CD4-positive, alpha-beta T cell treated with Interferon gamma for 1 hour (primary cell): ENCODE results near the gene TSHZ1.

Experiments
- DNase-seq: peaks from one replicate; pipeline ENCODE4 v3.0.0-alpha.2; 2020

Gene TSHZ1, protein sequence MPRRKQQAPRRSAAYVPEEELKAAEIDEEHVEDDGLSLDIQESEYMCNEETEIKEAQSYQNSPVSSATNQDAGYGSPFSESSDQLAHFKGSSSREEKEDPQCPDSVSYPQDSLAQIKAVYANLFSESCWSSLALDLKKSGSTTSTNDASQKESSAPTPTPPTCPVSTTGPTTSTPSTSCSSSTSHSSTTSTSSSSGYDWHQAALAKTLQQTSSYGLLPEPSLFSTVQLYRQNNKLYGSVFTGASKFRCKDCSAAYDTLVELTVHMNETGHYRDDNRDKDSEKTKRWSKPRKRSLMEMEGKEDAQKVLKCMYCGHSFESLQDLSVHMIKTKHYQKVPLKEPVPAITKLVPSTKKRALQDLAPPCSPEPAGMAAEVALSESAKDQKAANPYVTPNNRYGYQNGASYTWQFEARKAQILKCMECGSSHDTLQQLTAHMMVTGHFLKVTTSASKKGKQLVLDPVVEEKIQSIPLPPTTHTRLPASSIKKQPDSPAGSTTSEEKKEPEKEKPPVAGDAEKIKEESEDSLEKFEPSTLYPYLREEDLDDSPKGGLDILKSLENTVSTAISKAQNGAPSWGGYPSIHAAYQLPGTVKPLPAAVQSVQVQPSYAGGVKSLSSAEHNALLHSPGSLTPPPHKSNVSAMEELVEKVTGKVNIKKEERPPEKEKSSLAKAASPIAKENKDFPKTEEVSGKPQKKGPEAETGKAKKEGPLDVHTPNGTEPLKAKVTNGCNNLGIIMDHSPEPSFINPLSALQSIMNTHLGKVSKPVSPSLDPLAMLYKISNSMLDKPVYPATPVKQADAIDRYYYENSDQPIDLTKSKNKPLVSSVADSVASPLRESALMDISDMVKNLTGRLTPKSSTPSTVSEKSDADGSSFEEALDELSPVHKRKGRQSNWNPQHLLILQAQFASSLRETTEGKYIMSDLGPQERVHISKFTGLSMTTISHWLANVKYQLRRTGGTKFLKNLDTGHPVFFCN (N-terminal part only)

GRCh38 chr18:75210274-75211001 is at the start of gene TSHZ1:
TSHZ1 (plus strand) TSS chr18:75210797; CDS start chr18:75211877, 1,080 bp downstream.
- DNase-seq, result peak; percentile 62

- peak; percentile 40 for DNase-seq
Measured at GRCh38 chr18:75161256-75162028, 49.2 kb upstream of the TSHZ1 start.

DNA sequence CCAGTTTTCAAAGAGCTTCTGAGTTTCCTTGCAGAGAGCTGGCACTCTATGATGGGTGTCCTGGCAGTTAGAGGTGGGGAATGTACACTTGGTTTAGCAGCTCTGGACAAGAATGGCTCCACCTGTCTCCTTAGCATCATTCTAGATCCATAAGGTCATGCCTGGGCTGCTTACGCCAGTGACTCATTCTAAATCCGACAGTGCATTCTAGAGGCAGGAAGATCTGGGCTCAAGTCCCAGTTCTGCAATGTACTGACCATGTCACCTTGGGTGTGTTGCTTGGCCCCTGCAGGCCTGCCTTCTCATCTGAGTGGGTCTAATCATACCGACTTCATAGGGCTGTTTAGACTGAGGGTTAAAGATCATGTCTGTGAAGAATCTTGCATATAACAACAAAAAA is 48.1 kb upstream of the TSHZ1 start:
- DNase-seq, result no peak

DNA sequence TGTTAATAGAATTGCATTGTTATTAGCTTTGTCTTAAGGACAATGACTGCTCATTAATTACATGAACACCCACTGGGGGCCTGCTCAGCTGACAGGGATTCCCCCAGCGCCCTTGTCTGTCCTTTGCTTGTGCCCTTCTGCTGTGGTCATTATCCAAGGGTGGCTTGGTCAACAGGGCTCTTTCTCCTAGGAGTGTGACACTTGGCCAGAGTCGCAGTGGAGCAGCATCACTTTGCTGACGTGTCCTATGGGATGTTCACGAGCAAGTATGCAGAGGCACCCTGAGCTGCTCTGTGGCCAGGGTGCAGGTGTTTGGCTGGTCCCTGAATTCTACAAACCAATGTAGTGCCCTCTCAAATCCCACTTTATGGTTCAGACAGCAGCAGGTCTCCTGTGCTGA is 47.6 kb upstream of the TSHZ1 start:
- no peak for DNase-seq

- DNase-seq, result no peak
Measured at GRCh38 chr18:75163736-75164135, 46.9 kb upstream of the TSHZ1 start.

- DNase-seq, result no peak
Measured at GRCh38 chr18:75164479-75164878, 46.1 kb upstream of the TSHZ1 start.

GRCh38 chr18:75165926-75166325 is 44.7 kb upstream of the TSHZ1 start:
- no peak for DNase-seq

GRCh38 chr18:75167137-75167536 is 43.5 kb upstream of the TSHZ1 start:
- no peak for DNase-seq

GRCh38 chr18:75167759-75168618 is 42.6 kb upstream of the TSHZ1 start:
- no peak for DNase-seq

GRCh38 chr18:75168619-75169018 is 42.0 kb upstream of the TSHZ1 start:
- no peak for DNase-seq

GRCh38 chr18:75169411-75169810 is 41.2 kb upstream of the TSHZ1 start:
- no peak for DNase-seq

DNA sequence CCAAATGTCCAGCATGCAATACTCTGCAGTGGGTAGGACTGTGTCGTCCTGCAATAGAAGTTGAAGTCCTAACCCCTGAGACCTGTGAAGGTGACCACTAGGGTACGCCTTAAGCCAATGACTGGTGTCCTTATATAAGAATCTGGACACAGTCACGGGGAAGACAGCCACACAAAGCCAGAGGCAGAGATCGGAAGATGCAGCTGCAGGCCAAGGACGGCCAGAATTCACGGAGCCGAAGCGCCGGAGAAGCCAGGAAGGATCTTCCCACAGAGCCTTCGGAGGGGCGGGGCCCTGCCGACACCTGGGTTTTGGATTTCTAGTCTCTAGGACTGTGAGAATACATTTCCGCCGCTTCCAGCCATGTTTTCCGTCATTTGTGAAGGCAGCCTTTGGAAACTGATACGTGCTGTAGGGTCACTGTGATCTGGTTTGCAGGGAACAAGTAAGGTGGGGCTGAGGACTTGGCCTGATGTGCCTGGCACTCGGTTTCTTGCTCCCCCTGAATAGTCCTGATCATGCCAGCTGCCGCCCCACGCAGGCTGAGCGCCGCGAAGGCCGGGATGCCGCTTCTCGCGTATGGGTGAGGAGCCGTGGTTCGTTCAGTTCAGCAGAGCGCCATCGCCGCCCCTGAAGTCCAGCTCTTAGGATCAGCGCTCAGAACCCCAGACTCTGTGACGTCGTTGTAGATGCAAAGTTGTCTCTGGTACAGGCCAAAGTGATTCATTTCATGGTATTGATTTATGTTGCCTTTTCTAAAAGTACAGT is 40.4 kb upstream of the TSHZ1 start:
- no peak for DNase-seq

- DNase-seq, result no peak
Measured at GRCh38 chr18:75170916-75171315, 39.7 kb upstream of the TSHZ1 start.

DNA sequence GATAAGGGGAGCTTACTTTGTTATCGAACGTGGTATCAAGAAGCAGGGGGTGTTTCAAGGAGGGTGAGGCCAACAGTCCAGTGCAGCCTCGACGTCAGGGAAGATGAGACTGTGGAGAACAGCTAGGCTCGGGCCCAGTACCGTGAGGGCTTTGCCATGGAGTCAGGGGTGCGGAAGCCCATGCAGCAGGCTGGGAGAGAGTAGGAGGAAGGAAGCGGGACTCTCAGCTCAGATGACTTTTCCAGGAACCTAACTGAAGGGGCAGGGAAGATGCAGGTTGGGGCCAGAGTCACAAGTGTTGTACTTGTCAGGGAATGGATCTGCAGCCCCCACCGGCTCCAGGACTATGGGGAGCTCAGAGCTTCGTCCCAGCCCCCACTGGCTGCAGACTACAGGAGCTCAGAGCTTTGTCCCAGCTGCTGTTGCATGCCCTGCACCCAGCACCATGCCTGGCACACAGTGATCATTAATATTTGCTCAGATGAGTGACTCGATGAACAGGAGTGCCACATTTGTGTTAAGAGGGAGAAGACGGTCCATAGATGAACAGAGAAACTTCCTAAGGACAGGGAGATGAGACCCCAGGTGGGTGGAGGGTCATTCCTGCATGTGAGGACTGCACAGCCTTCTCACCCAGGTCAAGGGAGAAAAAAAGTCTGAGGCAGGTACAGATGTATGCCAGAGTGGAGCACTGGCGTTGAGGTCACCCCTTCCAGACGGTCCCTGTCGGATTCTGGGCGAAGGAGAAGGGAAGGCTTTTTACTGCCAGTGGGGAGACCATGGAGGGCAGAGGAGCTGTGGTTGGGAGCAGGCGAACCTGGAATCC is 38.1 kb upstream of the TSHZ1 start:
- no peak for DNase-seq

DNA sequence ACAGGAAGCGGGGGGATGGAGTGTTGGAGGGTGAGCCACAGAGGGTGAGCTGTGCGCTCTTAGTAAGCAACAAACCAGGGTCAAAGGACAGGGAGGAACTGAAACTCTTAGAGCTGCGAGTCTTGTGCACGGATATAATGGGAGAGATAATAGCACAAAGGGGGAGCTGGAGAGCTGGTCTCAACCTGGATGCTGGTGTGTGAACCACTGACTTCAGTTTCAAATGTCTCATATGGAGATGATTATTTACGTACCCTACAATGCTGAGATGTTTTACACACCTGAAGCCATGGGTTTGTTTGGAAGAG is 37.5 kb upstream of the TSHZ1 start:
- DNase-seq, result peak; percentile 9

DNA sequence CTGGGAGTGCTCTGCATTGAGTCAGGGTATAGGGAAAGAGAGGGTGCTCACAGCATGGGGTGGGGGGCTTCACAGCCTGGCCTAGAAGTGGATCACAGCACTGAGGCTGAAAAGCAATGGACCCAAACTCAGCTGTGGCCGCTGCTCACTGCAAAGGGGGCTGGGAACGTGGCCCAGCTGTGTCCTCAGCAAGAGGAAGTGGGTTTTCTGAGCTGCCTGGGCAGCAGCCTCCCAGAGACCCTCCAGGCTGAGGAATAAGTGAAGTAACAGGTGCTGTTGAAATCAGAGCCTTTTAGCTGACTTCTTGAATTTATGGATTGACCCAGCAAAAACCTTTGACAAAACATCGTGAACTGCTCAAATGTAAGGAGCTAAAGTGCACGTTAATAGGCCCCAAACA is 36.9 kb upstream of the TSHZ1 start:
- DNase-seq, result no peak

- no peak for DNase-seq
Measured at GRCh38 chr18:75176849-75177248, 33.7 kb upstream of the TSHZ1 start.

GRCh38 chr18:75178376-75178775 is 32.2 kb upstream of the TSHZ1 start:
- no peak for DNase-seq

GRCh38 chr18:75179819-75180600 is 30.6 kb upstream of the TSHZ1 start:
- no peak for DNase-seq
